Measurements from ENCODE around the gene NUP35.

Gene NUP35

GRCh38 chr2:183124222-183124956 is at the start of gene NUP35:
NUP35 (plus strand) TSS chr2:183124443; CDS start chr2:183124458, 15 bp downstream.
- DNase-seq, result peak; percentile 88

GRCh38 chr2:183078163-183078463 is 46.1 kb upstream of the NUP35 start:
- no peak for DNase-seq

GRCh38 chr2:183078464-183079138 is 45.6 kb upstream of the NUP35 start, which contains the start of gene DUSP19:
DUSP19 (plus strand) TSS chr2:183078747; CDS start chr2:183078934, 187 bp downstream.
- peak; percentile 75 for DNase-seq

GRCh38 chr2:183079139-183079775 is 45.0 kb upstream of the NUP35 start:
- DNase-seq, result no peak

GRCh38 chr2:183081911-183082310 is 42.3 kb upstream of the NUP35 start:
- DNase-seq, result no peak

- DNase-seq, result no peak
Measured at GRCh38 chr2:183088061-183088460, 36.2 kb upstream of the NUP35 start.

GRCh38 chr2:183089192-183089851 is 34.9 kb upstream of the NUP35 start:
- DNase-seq, result no peak

- DNase-seq, result no peak
Measured at GRCh38 chr2:183091318-183091953, 32.8 kb upstream of the NUP35 start.

GRCh38 chr2:183091954-183092345 is 32.3 kb upstream of the NUP35 start:
- no peak for DNase-seq

GRCh38 chr2:183093857-183094657 is 30.2 kb upstream of the NUP35 start:
- DNase-seq, result no peak

- DNase-seq, result no peak
Measured at GRCh38 chr2:183105402-183106134, 18.7 kb upstream of the NUP35 start.

GRCh38 chr2:183112577-183112976 is 11.7 kb upstream of the NUP35 start:
- no peak for DNase-seq

- no peak for DNase-seq
Measured at GRCh38 chr2:183113630-183114029, 10.6 kb upstream of the NUP35 start.

- no peak for DNase-seq
Measured at GRCh38 chr2:183117226-183117625, 7.0 kb upstream of the NUP35 start.

GRCh38 chr2:183123117-183123958 is 905 bp upstream of the NUP35 start:
- DNase-seq, result no peak

GRCh38 chr2:183123959-183124221 is 353 bp upstream of the NUP35 start:
- no peak for DNase-seq

- DNase-seq, result no peak
Measured at GRCh38 chr2:183124957-183125255, 663 bp downstream of the NUP35 start.

- no peak for DNase-seq
Measured at GRCh38 chr2:183125659-183126341, 1.6 kb downstream of the NUP35 start.

GRCh38 chr2:183126635-183127034 is 2.4 kb downstream of the NUP35 start:
- DNase-seq, result no peak

GRCh38 chr2:183134016-183134415 is 9.8 kb downstream of the NUP35 start:
- DNase-seq, result no peak
